WTC11 (cell line): ENCODE results near the gene FHIP2A. TPM values are rescaled to one million over a fixed set of nuclear protein-coding genes. Genes with fewer than 3 reads are reported as not detected.
A peak's percentile ranks its signal among the peaks of the same experiment; 100 is the strongest.

Experiments used
- ATAC-seq: fragments of 200-7000 bp; cut with Tn5 transposase; 2 replicates; pipeline ENCODE4 v1.10.0; 2021; ENCODE audit warnings: mild to moderate bottlenecking, moderate library complexity
- CTCF ChIA-PET: fragments of 300-600 bp; sonication (Branson Sonifier 250); formaldehyde crosslinking; loops from one replicate; lab custom pipeline; 2021; ENCODE audit warnings: antibody characterized with exemption; lab: Charles Lee
- POLR2A ChIA-PET: fragments of 350-600 bp; sonication (Branson Sonifier 250); formaldehyde crosslinking; loops from one replicate; lab custom pipeline; 2021; ENCODE audit warnings: antibody characterized with exemption; lab: Charles Lee
- DNase-seq: peaks from one replicate; pipeline ENCODE4 v3.0.0; 2021; ENCODE audit warnings: low spot score
- H3K27ac Mint-ChIP-seq: 2 replicates; pipeline ENCODE4 v1.8.0; 2021; ENCODE audit warnings: mixed read lengths
- H3K27me3 Mint-ChIP-seq: 2 replicates; pipeline ENCODE4 v1.8.0; 2021; ENCODE audit warnings: low read depth, mild to moderate bottlenecking, moderate library complexity, mixed read lengths
- H3K36me3 Mint-ChIP-seq: 2 replicates; pipeline ENCODE4 v1.8.0; 2021; ENCODE audit warnings: mixed read lengths
- H3K4me1 Mint-ChIP-seq: 2 replicates; pipeline ENCODE4 v1.8.0; 2022; ENCODE audit warnings: mixed read lengths
- H3K4me3 Mint-ChIP-seq: 2 replicates; pipeline ENCODE4 v1.8.0; 2021; ENCODE audit warnings: mild to moderate bottlenecking, moderate library complexity, mixed read lengths
- H3K9me3 Mint-ChIP-seq: 2 replicates; pipeline ENCODE4 v1.8.0; 2021; ENCODE audit warnings: mixed read lengths
- ARID4B ChIP-seq: sonication (generic); formaldehyde crosslinking; IDR thresholded peaks from 2 replicates; pipeline ENCODE4 v1.8.0; 2023; ENCODE audit warnings: missing genetic modification reagents, mild to moderate bottlenecking, borderline replicate concordance
- ATF2 ChIP-seq: sonication (generic); formaldehyde crosslinking; IDR thresholded peaks from 2 replicates; pipeline ENCODE4 v1.8.1; 2022; ENCODE audit warnings: low read depth, missing genetic modification reagents, borderline replicate concordance
- ESRRA ChIP-seq: sonication (generic); formaldehyde crosslinking; IDR thresholded peaks from 2 replicates; pipeline ENCODE4 v1.8.1; 2022; ENCODE audit warnings: mild to moderate bottlenecking, missing genetic modification reagents, borderline replicate concordance
- HMGXB4 ChIP-seq: sonication (generic); formaldehyde crosslinking; IDR thresholded peaks from 2 replicates; pipeline ENCODE4 v1.8.1; 2023; ENCODE audit warnings: mild to moderate bottlenecking, moderate library complexity, missing genetic modification reagents
- IRF2 ChIP-seq: sonication (generic); formaldehyde crosslinking; IDR thresholded peaks from 2 replicates; pipeline ENCODE4 v1.8.0; 2022; ENCODE audit warnings: low read depth, missing genetic modification reagents, borderline replicate concordance
- JAZF1 ChIP-seq: fragments of 250-450 bp; sonication (Bioruptor Pico); IDR thresholded peaks from 2 replicates; pipeline ENCODE4 v1.9.0; 2021; ENCODE audit warnings: moderate library complexity, mild to moderate bottlenecking, inconsistent platforms
- JUN ChIP-seq: sonication (generic); formaldehyde crosslinking; IDR thresholded peaks from 2 replicates; pipeline ENCODE4 v1.8.0; 2023; ENCODE audit warnings: mild to moderate bottlenecking, missing genetic modification reagents
- MAX ChIP-seq: sonication (generic); formaldehyde crosslinking; IDR thresholded peaks from 2 replicates; pipeline ENCODE4 v1.8.0; 2022; ENCODE audit warnings: mild to moderate bottlenecking, missing genetic modification reagents
- NR3C1 ChIP-seq: sonication (generic); formaldehyde crosslinking; conservative IDR thresholded peaks from 2 replicates; pipeline ENCODE4 v1.8.1; 2023; ENCODE audit warnings: low read depth, mild to moderate bottlenecking, missing genetic modification reagents
- OVOL2 ChIP-seq: fragments of 250-450 bp; sonication (Bioruptor Pico); IDR thresholded peaks from 2 replicates; pipeline ENCODE4 v1.9.0; 2021; ENCODE audit warnings: mild to moderate bottlenecking, borderline replicate concordance
- PREB ChIP-seq: sonication (generic); formaldehyde crosslinking; IDR thresholded peaks from 2 replicates; pipeline ENCODE4 v1.8.1; 2022; ENCODE audit warnings: mild to moderate bottlenecking, missing genetic modification reagents, moderate library complexity, borderline replicate concordance
- PRRX2 ChIP-seq: fragments of 250-450 bp; sonication (Bioruptor Pico); IDR thresholded peaks from 2 replicates; pipeline ENCODE4 v1.8.0; 2021; ENCODE audit warnings: mild to moderate bottlenecking
- RELA ChIP-seq: sonication (generic); formaldehyde crosslinking; IDR thresholded peaks from 2 replicates; pipeline ENCODE4 v1.8.1; 2022; ENCODE audit warnings: missing genetic modification reagents, mild to moderate bottlenecking, borderline replicate concordance
- STAT6 ChIP-seq: sonication (generic); formaldehyde crosslinking; conservative IDR thresholded peaks from 2 replicates; pipeline ENCODE4 v1.8.1; 2023; ENCODE audit warnings: mild to moderate bottlenecking, low read depth, missing genetic modification reagents, moderate library complexity
- TCF7 ChIP-seq: sonication (generic); formaldehyde crosslinking; IDR thresholded peaks from 2 replicates; pipeline ENCODE4 v1.8.0; 2022; ENCODE audit warnings: mild to moderate bottlenecking, low read depth, missing genetic modification reagents, moderate library complexity
- USF1 ChIP-seq: sonication (generic); formaldehyde crosslinking; IDR thresholded peaks from 2 replicates; pipeline ENCODE4 v1.8.0; 2022; ENCODE audit warnings: mild to moderate bottlenecking, missing genetic modification reagents
- ZNF138 ChIP-seq: sonication (generic); formaldehyde crosslinking; conservative IDR thresholded peaks from 2 replicates; pipeline ENCODE4 v1.8.1; 2022; ENCODE audit warnings: mild to moderate bottlenecking, moderate library complexity, missing genetic modification reagents
- ZNF396 ChIP-seq: fragments of 250-450 bp; sonication (Bioruptor Pico); IDR thresholded peaks from 2 replicates; pipeline ENCODE4 v1.8.0; 2021; ENCODE audit warnings: mild to moderate bottlenecking, moderate library complexity, borderline replicate concordance
- ZSCAN18 ChIP-seq: fragments of 250-450 bp; sonication (Bioruptor Pico); IDR thresholded peaks from 2 replicates; pipeline ENCODE4 v2.1.2; 2022; ENCODE audit warnings: mild to moderate bottlenecking, moderate library complexity
- total RNA-seq: library from RNA; stranded (reverse); gene quantifications from 3 replicates; pipeline ENCODE4 v1.2.3, GENCODE V29; 2021

Gene FHIP2A
- total RNA-seq, 1 experiment from 2014 or later, result 15.5 TPM

- no peaks in the 10 kb centered on the region for H3K36me3 Mint-ChIP-seq
- ATAC-seq (peak; percentile 9), DNase-seq (peak; percentile 26)
- H3K9me3 Mint-ChIP-seq, result no peaks in the 10 kb centered on the region
- H3K4me1 Mint-ChIP-seq, result peaks cover 11% of the 10 kb centered on the region
- peak overlapping the region; percentile 82 for H3K27ac Mint-ChIP-seq
- H3K27me3 Mint-ChIP-seq, result no peaks in the 10 kb centered on the region
- ChIA-PET CTCF (interaction anchor here (0.5 to 2.3 kb wide), 22 partner anchors 9 to 419 kb away, joined by 3 to 21 read pairs (median 4); no protein-coding TSS in a partner anchor), POLR2A (no interaction called here)
- no peak for TF ChIP-seq MAX (CRISPR knock-in tag)
- no peak for TF ChIP-seq PRRX2 (CRISPR knock-in tag)
- no peak for TF ChIP-seq ATF2 (CRISPR knock-in tag)
- no peak for TF ChIP-seq JAZF1 (CRISPR knock-in tag)
- TF ChIP-seq RELA, result no peak
- TF ChIP-seq NR3C1 (CRISPR knock-in tag), result no peak
- TF ChIP-seq TCF7 (CRISPR knock-in tag), result no peak
- no peak for TF ChIP-seq ZSCAN18 (CRISPR knock-in tag)
- TF ChIP-seq, all 79 proteins: peak for 0
- peak overlapping the region; percentile 88 for H3K4me3 Mint-ChIP-seq
Observed at GRCh38 chr10:114822444-114823076, 980 bp downstream of the FHIP2A start.

GRCh38 chr10:114823077-114823463 lies 1.5 kb downstream of the FHIP2A start:
- Mint-ChIP-seq H3K4me1 (peaks cover 14% of the 10 kb centered on the region), H3K27me3 (no peaks in the 10 kb centered on the region), H3K36me3 (no peaks in the 10 kb centered on the region), H3K4me3 (peak overlapping the region; percentile 88), H3K9me3 (no peaks in the 10 kb centered on the region), H3K27ac (no peak overlapping the region)
- ChIA-PET CTCF (interaction anchor here (2.1 kb wide), 1 partner anchor 8 kb away, joined by 11 read pairs; no protein-coding TSS in a partner anchor), POLR2A (no interaction called here)
- no peak for ATAC-seq
- DNase-seq, result no peak
- no peak for TF ChIP-seq RELA
- no peak for TF ChIP-seq ZNF396 (CRISPR knock-in tag)
- TF ChIP-seq IRF2 (CRISPR knock-in tag), result no peak
- no peak for TF ChIP-seq OVOL2 (CRISPR knock-in tag)
- TF ChIP-seq ZNF138, result no peak
- TF ChIP-seq HMGXB4 (CRISPR knock-in tag), result no peak
- no peak for TF ChIP-seq STAT6 (CRISPR knock-in tag)
- TF ChIP-seq JUN (CRISPR knock-in tag), result no peak
- TF ChIP-seq USF1 (CRISPR knock-in tag), result no peak
- no peak for TF ChIP-seq PREB
- no peak for TF ChIP-seq ARID4B (CRISPR knock-in tag)
- TF ChIP-seq ESRRA (CRISPR knock-in tag), result no peak
- no peak for TF ChIP-seq JAZF1 (CRISPR knock-in tag)
